ENCODE measurements around the gene CFAP46. TPM values are rescaled to one million over a fixed set of nuclear protein-coding genes. Genes with fewer than 3 reads are reported as not detected.

Gene CFAP46
- total RNA-seq, 3 donors from 2014 or later (not counting 1 experiment from before 2014, with no cell fraction given) = 0.35 TPM; not detected in 2

GRCh38 chr10:132916956-132917666, 25.3 kb downstream of the CFAP46 start:
- Histone ChIP-seq H3K9me3 (ENCODE audit: control insufficient read depth, insufficient read depth, low read length) (no peaks in the 10 kb centered on the region), H3K27ac (ENCODE audit: low read length) (no peak overlapping the region), H3K4me1 (ENCODE audit: control insufficient read depth, insufficient read depth, low read length) (peaks cover 4% of the 10 kb centered on the region), H3K4me3 (ENCODE audit: low read length) (no peak overlapping the region), H3K27me3 (ENCODE audit: control insufficient read depth, insufficient read depth, low read length) (no peaks in the 10 kb centered on the region), H3K36me3 (ENCODE audit: control insufficient read depth, insufficient read depth, low read length) (no peaks in the 10 kb centered on the region)
- H3K36me3 Mint-ChIP-seq = no peaks in the 10 kb centered on the region
- intact Hi-C loops (cut with micrococcal nuclease) = no loop called here
- H3K27me3 Mint-ChIP-seq (ENCODE audit: low read depth in 2 of 2) = no peaks in the 10 kb centered on the region
- H3K9me3 Mint-ChIP-seq = no peaks in the 10 kb centered on the region
- no peak for ATAC-seq
- TF ChIP-seq CTCF (IDR thresholded peaks at IDR 0.05) = no peak
- no peak for DNase-seq
- H3K4me1 Mint-ChIP-seq = no peaks in the 10 kb centered on the region
- H3K4me3 Mint-ChIP-seq = no peak overlapping the region
- 92% methylated on average over 31 of the region's 31 CpGs for WGBS (ENCODE audit: insufficient coverage)
- H3K27ac Mint-ChIP-seq = no peak overlapping the region

GRCh38 chr10:132916421-132916841, 25.9 kb downstream of the CFAP46 start:
- DNase-seq = no peak
- Histone ChIP-seq H3K27me3 (ENCODE audit: control insufficient read depth, insufficient read depth, low read length) (no peaks in the 10 kb centered on the region), H3K4me3 (ENCODE audit: low read length) (no peak overlapping the region), H3K36me3 (ENCODE audit: control insufficient read depth, insufficient read depth, low read length) (no peaks in the 10 kb centered on the region), H3K4me1 (ENCODE audit: control insufficient read depth, insufficient read depth, low read length) (peaks cover 4% of the 10 kb centered on the region), H3K9me3 (ENCODE audit: control insufficient read depth, insufficient read depth, low read length) (no peaks in the 10 kb centered on the region), H3K27ac (ENCODE audit: low read length) (no peak overlapping the region)
- WGBS (ENCODE audit: insufficient coverage) = 86% methylated on average over 19 of the region's 19 CpGs
- Mint-ChIP-seq H3K27ac (no peak overlapping the region), H3K4me3 (no peak overlapping the region), H3K4me1 (no peaks in the 10 kb centered on the region), H3K36me3 (no peaks in the 10 kb centered on the region), H3K9me3 (no peaks in the 10 kb centered on the region), H3K27me3 (ENCODE audit: low read depth in 2 of 2) (no peaks in the 10 kb centered on the region)
- ATAC-seq = no peak
- intact Hi-C loops (cut with micrococcal nuclease) = no loop called here
- TF ChIP-seq CTCF (IDR thresholded peaks at IDR 0.05) = no peak

DNA sequence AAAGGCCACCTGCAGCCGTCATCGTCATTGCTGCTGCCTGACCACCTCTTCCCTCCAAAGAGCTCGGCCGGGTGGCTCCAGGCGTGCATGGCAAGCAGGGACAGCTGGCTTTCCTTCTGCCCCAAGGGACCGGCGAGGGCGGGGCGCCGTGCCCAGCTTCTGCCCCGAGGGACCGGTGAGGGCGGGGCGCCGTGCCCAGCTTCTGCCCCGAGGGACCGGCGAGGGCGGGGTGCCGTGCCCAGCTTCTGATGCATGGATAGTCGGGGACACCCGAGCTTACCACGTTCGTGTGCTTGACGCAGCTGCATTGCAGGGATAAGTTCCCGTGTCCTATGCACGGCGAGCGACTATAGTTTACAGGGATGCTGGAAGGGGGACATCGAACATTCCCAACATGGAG, 27.0 kb downstream of the CFAP46 start:
- no peak overlapping the region for H3K27ac Mint-ChIP-seq
- Histone ChIP-seq H3K27me3 (ENCODE audit: control insufficient read depth, insufficient read depth, low read length) (no peaks in the 10 kb centered on the region), H3K9me3 (ENCODE audit: control insufficient read depth, insufficient read depth, low read length) (no peaks in the 10 kb centered on the region), H3K36me3 (ENCODE audit: control insufficient read depth, insufficient read depth, low read length) (no peaks in the 10 kb centered on the region), H3K4me1 (ENCODE audit: control insufficient read depth, insufficient read depth, low read length) (peaks cover 4% of the 10 kb centered on the region), H3K27ac (ENCODE audit: low read length) (no peak overlapping the region), H3K4me3 (ENCODE audit: low read length) (no peak overlapping the region)
- H3K27me3 Mint-ChIP-seq (ENCODE audit: low read depth in 2 of 2) = no peaks in the 10 kb centered on the region
- no peaks in the 10 kb centered on the region for H3K4me1 Mint-ChIP-seq
- H3K9me3 Mint-ChIP-seq = no peaks in the 10 kb centered on the region
- no peak overlapping the region for H3K4me3 Mint-ChIP-seq
- TF ChIP-seq CTCF (IDR thresholded peaks at IDR 0.05) = no peak
- no peak for ATAC-seq
- no peak for DNase-seq
- intact Hi-C loops (cut with micrococcal nuclease) = no loop called here
- H3K36me3 Mint-ChIP-seq = no peaks in the 10 kb centered on the region
- WGBS (ENCODE audit: insufficient coverage) = 70% methylated on average over 30 of the region's 30 CpGs

DNA sequence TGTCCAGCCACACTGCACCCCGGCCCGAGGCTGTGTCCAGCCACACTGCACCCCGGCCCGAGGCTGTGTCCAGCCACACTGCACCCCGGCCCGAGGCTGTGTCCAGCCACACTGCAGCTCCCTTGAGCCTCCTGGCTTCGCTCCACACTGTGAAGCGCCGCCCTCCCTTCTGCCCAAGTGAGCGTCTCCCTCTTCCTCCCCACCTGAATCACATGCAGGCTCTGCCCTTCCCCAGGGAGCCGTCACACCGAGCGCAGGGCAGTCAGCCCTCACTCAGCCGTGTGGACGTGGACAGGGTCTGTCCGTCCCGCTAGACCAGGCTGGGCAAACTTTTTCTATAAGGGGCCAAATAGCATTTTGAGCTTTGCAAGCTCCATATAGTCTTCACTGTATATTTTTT, 27.6 kb downstream of the CFAP46 start:
- intact Hi-C loops (cut with micrococcal nuclease) = no loop called here
- peaks cover 4% of the 10 kb centered on the region for H3K4me1 ChIP-seq (ENCODE audit: control insufficient read depth, insufficient read depth, low read length)
- ATAC-seq (no peak), DNase-seq (no peak)
- no peak overlapping the region for H3K27ac ChIP-seq (ENCODE audit: low read length)
- no peaks in the 10 kb centered on the region for H3K27me3 Mint-ChIP-seq (ENCODE audit: low read depth in 2 of 2)
- H3K4me1 Mint-ChIP-seq = no peaks in the 10 kb centered on the region
- no peaks in the 10 kb centered on the region for H3K9me3 ChIP-seq (ENCODE audit: control insufficient read depth, insufficient read depth, low read length)
- H3K27ac Mint-ChIP-seq = no peak overlapping the region
- H3K4me3 ChIP-seq (ENCODE audit: low read length) = no peak overlapping the region
- no peaks in the 10 kb centered on the region for H3K36me3 Mint-ChIP-seq
- H3K9me3 Mint-ChIP-seq = no peaks in the 10 kb centered on the region
- H3K36me3 ChIP-seq (ENCODE audit: control insufficient read depth, insufficient read depth, low read length) = no peaks in the 10 kb centered on the region
- no peaks in the 10 kb centered on the region for H3K27me3 ChIP-seq (ENCODE audit: control insufficient read depth, insufficient read depth, low read length)
- H3K4me3 Mint-ChIP-seq = no peak overlapping the region
- WGBS (ENCODE audit: insufficient coverage) = 89% methylated on average over 16 of the region's 17 CpGs
- TF ChIP-seq CTCF (IDR thresholded peaks at IDR 0.05) = no peak

All from natural killer cell (primary cell).